Natural killer cell (primary cell): ENCODE data around the gene RAD51. TPM values are rescaled to one million over a fixed set of nuclear protein-coding genes. Genes with fewer than 3 reads are reported as not detected.

Experiments
- ATAC-seq, 3 donors: fragments of 150-1000 bp in 2 of 3; fragments of 200-7000 bp in 1 of 3; cut with Tn5 transposase; 1 replicate in 1 of 3; 2 replicates in 2 of 3; pipeline ENCODE4 v1.10.0; 2021; ENCODE audit warnings: mild to moderate bottlenecking in 2 of 3, moderate library complexity in 2 of 3
- DNase-seq, 2 donors: peaks; one replicate each; pipeline versions ENCODE4 v3.0.0 to v3.0.0-alpha.2; 2013 to 2021; ENCODE audit warnings: mixed read lengths in 1 of 2
- H3K27ac ChIP-seq: one replicate; pipeline ENCODE4 v1.5.1; 2013; ENCODE audit warnings: mild to moderate bottlenecking, low read length
- H3K27me3 ChIP-seq: one replicate; pipeline ENCODE4 v1.6.1; 2013; ENCODE audit warnings: low read length; ENCODE audit not compliant: control insufficient read depth, insufficient read depth
- H3K36me3 ChIP-seq: one replicate; pipeline ENCODE4 v1.6.1; 2013; ENCODE audit warnings: low read length; ENCODE audit not compliant: control insufficient read depth, insufficient read depth
- H3K4me1 ChIP-seq: one replicate; pipeline ENCODE4 v1.6.1; 2013; ENCODE audit warnings: low read length; ENCODE audit not compliant: control insufficient read depth, insufficient read depth
- H3K4me3 ChIP-seq: one replicate; pipeline ENCODE4 v1.5.1; 2013; ENCODE audit warnings: low read length
- H3K9me3 ChIP-seq: one replicate; pipeline ENCODE4 v1.6.1; 2013; ENCODE audit warnings: low read length; ENCODE audit not compliant: control insufficient read depth, insufficient read depth
- H3K27ac Mint-ChIP-seq, 2 donors: one replicate each; pipeline ENCODE4 v1.8.0; 2022; ENCODE audit warnings: mild to moderate bottlenecking in 2 of 2, mixed read lengths in 2 of 2, moderate library complexity in 1 of 2
- H3K27me3 Mint-ChIP-seq, 2 donors: one replicate each; pipeline ENCODE4 v1.8.0; 2022; ENCODE audit warnings: low read depth in 2 of 2, mixed read lengths in 2 of 2
- H3K36me3 Mint-ChIP-seq: one replicate; pipeline ENCODE4 v1.8.0; 2022; ENCODE audit warnings: mixed read lengths
- H3K4me1 Mint-ChIP-seq, 2 donors: one replicate each; pipeline ENCODE4 v1.8.0; 2022; ENCODE audit warnings: mixed read lengths in 2 of 2
- H3K4me3 Mint-ChIP-seq: one replicate; pipeline ENCODE4 v1.8.0; 2022; ENCODE audit warnings: mild to moderate bottlenecking, moderate library complexity, mixed read lengths
- H3K9me3 Mint-ChIP-seq, 2 donors: one replicate each; pipeline ENCODE4 v1.8.0; 2022; ENCODE audit warnings: mixed read lengths in 2 of 2
- CTCF ChIP-seq: fragments of 200-600 bp; IDR thresholded peaks from one replicate; pipeline ENCODE4 v1.8.0; 2022; ENCODE audit warnings: antibody characterized with exemption
- WGBS: methylation state at CpG from one replicate; pipeline ENCODE4 v1.1.7; 2013; ENCODE audit warnings: missing lambda C conversion rate; ENCODE audit not compliant: insufficient coverage; 5-methylcytosine and 5-hydroxymethylcytosine counted together
- intact Hi-C: fragments of 100-400 bp; cut with micrococcal nuclease; formaldehyde crosslinking; loops from one replicate; pipeline ENCODE4 v1.14.2; 2022
- total RNA-seq, 4 donors: library from RNA; stranded (reverse); fragments of 120-200 nt in 1 of 4; gene quantifications; one replicate each; pipeline versions ENCODE4 v1.2.3 to v1.2.4, GENCODE V29; 2013 to 2022

RAD51 gene
- total RNA-seq, 3 donors from 2014 or later (not counting 1 experiment from before 2014, with no cell fraction given), result 1.2 to 5.0 (median 4.0) TPM

DNA sequence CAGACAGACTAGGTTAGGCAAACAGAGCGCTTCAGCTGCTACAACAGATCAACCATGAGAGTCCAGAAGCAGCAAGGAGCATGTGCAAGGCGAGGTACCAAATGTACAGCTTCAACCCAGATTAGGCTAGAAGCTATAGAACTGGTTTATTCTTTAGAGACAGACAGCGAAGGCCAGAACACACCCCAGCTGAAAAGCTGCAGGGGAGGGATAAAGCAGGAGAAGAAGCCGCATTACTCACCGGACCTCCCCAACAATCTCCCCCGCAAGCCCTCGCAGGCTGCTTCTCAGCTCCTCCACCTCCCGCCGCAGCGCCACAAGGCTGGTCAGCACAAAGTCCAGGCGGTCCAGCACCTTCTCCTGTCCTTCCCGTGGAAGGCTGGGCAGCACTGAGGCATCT, 56.8 kb downstream of the RAD51 start:
- Histone ChIP-seq H3K27me3 (no peaks in the 10 kb centered on the region), H3K9me3 (no peaks in the 10 kb centered on the region), H3K4me1 (peaks cover 51% of the 10 kb centered on the region), H3K36me3 (peaks cover 32% of the 10 kb centered on the region), H3K27ac (peak overlapping the region; percentile 12), H3K4me3 (no peak overlapping the region)
- Mint-ChIP-seq H3K9me3 (no peaks in the 10 kb centered on the region), H3K36me3 (no peaks in the 10 kb centered on the region), H3K27ac (peak overlapping the region; percentile 98), H3K4me3 (no peak overlapping the region), H3K27me3 (no peaks in the 10 kb centered on the region), H3K4me1 (peaks cover 54 to 64% of the 10 kb centered on the region in 2 donors)
- intact Hi-C loops, result no loop called here
- WGBS, result 95% methylated on average over 12 of the region's 12 CpGs
- DNase-seq (no peak), ATAC-seq (no peak)
- no peak for TF ChIP-seq CTCF

GRCh38 chr15:40754574-40754882, 59.6 kb downstream of the RAD51 start:
- DNase-seq (peak; percentile 37 to 46), ATAC-seq (peak; percentile 2 to 14 (median 6))
- H3K4me3 ChIP-seq, result peak overlapping the region; percentile 97
- TF ChIP-seq CTCF, result no peak
- H3K27ac Mint-ChIP-seq, result peak overlapping the region; percentile 98
- no peaks in the 10 kb centered on the region for H3K9me3 ChIP-seq
- no peaks in the 10 kb centered on the region for H3K36me3 Mint-ChIP-seq
- peaks cover 39 to 49% of the 10 kb centered on the region in 2 donors for H3K4me1 Mint-ChIP-seq
- H3K27me3 Mint-ChIP-seq, result no peaks in the 10 kb centered on the region
- no peaks in the 10 kb centered on the region for H3K9me3 Mint-ChIP-seq
- no peaks in the 10 kb centered on the region for H3K27me3 ChIP-seq
- H3K27ac ChIP-seq, result peak overlapping the region; percentile 90
- under 1% methylated on average over 22 of the region's 22 CpGs for WGBS
- H3K4me3 Mint-ChIP-seq, result peak overlapping the region; percentile 99
- intact Hi-C loops, result loop anchor here (1.0 to 2.0 kb wide), 2 partner anchors 10 to 52 kb away; partner anchors contain the start of genes DNAJC17 and ZFYVE19
- peaks cover 21% of the 10 kb centered on the region for H3K36me3 ChIP-seq
- peaks cover 43% of the 10 kb centered on the region for H3K4me1 ChIP-seq

DNA sequence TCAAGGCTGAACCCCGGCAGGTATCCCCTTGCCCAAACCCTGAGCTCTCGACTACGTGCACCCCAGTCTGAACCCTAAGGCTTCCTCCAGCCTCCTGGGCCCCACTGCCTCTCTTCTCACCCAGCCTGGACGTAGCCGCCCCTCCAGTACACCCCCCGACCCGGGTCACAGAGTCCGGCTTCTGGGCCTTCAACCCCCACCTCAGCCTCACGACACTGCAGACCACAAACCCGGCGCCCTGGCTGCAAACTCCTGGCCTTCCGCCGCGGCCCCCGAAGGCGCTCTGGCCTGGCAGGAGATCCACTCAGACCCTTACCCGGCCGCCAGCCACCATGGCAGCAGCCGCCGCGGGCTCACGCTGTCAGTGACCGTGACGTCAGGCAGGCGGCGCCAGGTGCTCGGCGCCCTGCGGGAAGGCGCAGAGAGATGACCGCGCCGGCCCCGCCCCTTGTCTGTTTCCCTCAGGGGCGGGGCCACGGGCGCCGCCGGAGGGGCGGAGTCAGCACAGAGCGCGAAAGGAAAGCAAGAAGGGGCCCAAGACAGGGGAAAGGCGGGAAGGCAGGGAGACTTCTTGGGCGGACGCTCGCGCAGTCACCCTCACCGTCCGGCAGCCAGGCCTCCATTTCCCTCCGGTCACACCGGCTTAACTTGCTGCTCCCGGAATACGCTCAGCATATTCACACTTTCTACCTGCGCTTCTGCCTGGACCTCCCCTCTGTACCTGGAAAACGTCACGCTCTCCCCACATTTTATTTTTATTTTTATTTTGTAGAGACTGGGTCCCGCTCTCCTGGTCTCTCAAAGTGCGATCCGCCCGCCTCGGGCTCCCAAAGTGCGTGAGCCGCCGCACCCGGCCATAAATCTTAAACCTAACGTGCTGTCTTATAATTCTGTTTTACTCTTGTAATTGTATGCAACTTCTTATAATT, 60.2 kb downstream of the RAD51 start, which contains the start of gene RMDN3:
Gene RMDN3 (minus strand): TSS at position 372 of the 929 bp plus-strand sequence. CDS start 471 bp downstream, outside the sequence.
- Histone ChIP-seq H3K4me3 (peak within 1 kb of the TSS; percentile 97), H3K9me3 (no peaks in the 10 kb centered on the region), H3K4me1 (peaks cover 43% of the 10 kb centered on the region), H3K27ac (peak within 1 kb of the TSS; percentile 90), H3K27me3 (no peaks in the 10 kb centered on the region), H3K36me3 (peaks cover 19% of the 10 kb centered on the region)
- TF ChIP-seq CTCF, result no peak
- no peaks in the 10 kb centered on the region for H3K36me3 Mint-ChIP-seq
- H3K9me3 Mint-ChIP-seq, result no peaks in the 10 kb centered on the region
- H3K27me3 Mint-ChIP-seq, result no peaks in the 10 kb centered on the region
- under 1% methylated on average over 63 of the region's 66 CpGs for WGBS
- ATAC-seq (peak; percentile 88 to 96 (median 90)), DNase-seq (peak; percentile 95 to 97)
- H3K4me1 Mint-ChIP-seq, result peaks cover 39 to 46% of the 10 kb centered on the region in 2 donors
- H3K27ac Mint-ChIP-seq, result peak within 1 kb of the TSS; percentile 98
- intact Hi-C loops, result loop anchor here (1.0 to 2.0 kb wide), 6 partner anchors 8 to 186 kb away; partner anchors contain the start of genes DNAJC17, RPUSD2 and ZFYVE19
- H3K4me3 Mint-ChIP-seq, result peak within 1 kb of the TSS; percentile 99
